Common myeloid progenitor, CD34-positive (primary cell): ENCODE measurements around the gene DARS1.

Source experiments
- CTCF ChIA-PET: fragments of 350-600 bp; sonication (Branson Sonifier 250); formaldehyde crosslinking; loops from one replicate; lab custom pipeline; 2021; ENCODE audit warnings: antibody characterized with exemption; lab: Charles Lee
- POLR2A ChIA-PET: fragments of 350-600 bp; sonication (Branson Sonifier 250); formaldehyde crosslinking; loops from one replicate; lab custom pipeline; 2021; ENCODE audit warnings: antibody characterized with exemption; lab: Charles Lee
- DNase-seq, 3 donors: peaks; one replicate each; pipeline versions ENCODE4 v3.0.0 to v3.0.0-alpha.2; 2013
- H3K27ac ChIP-seq, 2 experiments: 1 replicate in 1 of 2; 2 replicates in 1 of 2; pipeline ENCODE4 v1.7.0; 2013; ENCODE audit warnings: inconsistent platforms in 2 of 2, low read length in 2 of 2, mild to moderate bottlenecking in 2 of 2, low read depth in 1 of 2, moderate library complexity in 1 of 2; ENCODE audit not compliant: severe bottlenecking in 2 of 2, insufficient read depth in 1 of 2, poor library complexity in 1 of 2
- H3K27me3 ChIP-seq, 5 experiments: replicated peaks in 2 of 5; 1 replicate in 3 of 5; 2 replicates in 2 of 5; pipeline versions ENCODE4 v1.6.1 to v1.7.0; 2013; ENCODE audit warnings: low read length in 4 of 5, mild to moderate bottlenecking in 2 of 5, moderate library complexity in 2 of 5, inconsistent platforms in 1 of 5; ENCODE audit not compliant: insufficient read depth in 5 of 5, control insufficient read depth in 4 of 5
- H3K36me3 ChIP-seq, 4 experiments: 1 replicate in 2 of 4; 2 replicates in 2 of 4; pipeline versions ENCODE4 v1.6.1 to v1.7.0; 2013; ENCODE audit warnings: low read length in 3 of 4, control low read depth in 1 of 4, mild to moderate bottlenecking in 1 of 4; ENCODE audit not compliant: control insufficient read depth in 4 of 4, insufficient read depth in 4 of 4
- H3K4me1 ChIP-seq, 4 experiments: 1 replicate in 3 of 4; 2 replicates in 1 of 4; pipeline versions ENCODE4 v1.6.1 to v1.7.1; 2013; ENCODE audit warnings: low read length in 3 of 4, mild to moderate bottlenecking in 3 of 4, control low read depth in 1 of 4, inconsistent platforms in 1 of 4, moderate library complexity in 1 of 4; ENCODE audit not compliant: control insufficient read depth in 4 of 4, insufficient read depth in 4 of 4; ENCODE audit errors: control extremely low read depth in 1 of 4
- H3K4me3 ChIP-seq, 7 experiments: 1 replicate in 4 of 7; 2 replicates in 3 of 7; pipeline versions ENCODE4 v1.5.1 to v1.7.0; 2013; ENCODE audit warnings: mild to moderate bottlenecking in 7 of 7, low read length in 6 of 7, moderate library complexity in 6 of 7, inconsistent platforms in 2 of 7, low read depth in 2 of 7, control low read depth in 1 of 7; ENCODE audit not compliant: insufficient read depth in 4 of 7, control insufficient read depth in 1 of 7; ENCODE audit errors: extremely low read depth in 1 of 7
- H3K9me3 ChIP-seq, 5 experiments: 1 replicate in 4 of 5; 2 replicates in 1 of 5; pipeline versions ENCODE4 v1.6.1 to v1.7.1; 2013; ENCODE audit warnings: low read length in 4 of 5, mild to moderate bottlenecking in 2 of 5, inconsistent platforms in 1 of 5, low read depth in 1 of 5, moderate library complexity in 1 of 5; ENCODE audit not compliant: control insufficient read depth in 4 of 5, insufficient read depth in 2 of 5; ENCODE audit errors: control extremely low read depth in 1 of 5
- WGBS: methylation state at CpG from one replicate; pipeline ENCODE4 v1.1.5; 2013; ENCODE audit not compliant: insufficient coverage; 5-methylcytosine and 5-hydroxymethylcytosine counted together

DARS1 gene

DNA sequence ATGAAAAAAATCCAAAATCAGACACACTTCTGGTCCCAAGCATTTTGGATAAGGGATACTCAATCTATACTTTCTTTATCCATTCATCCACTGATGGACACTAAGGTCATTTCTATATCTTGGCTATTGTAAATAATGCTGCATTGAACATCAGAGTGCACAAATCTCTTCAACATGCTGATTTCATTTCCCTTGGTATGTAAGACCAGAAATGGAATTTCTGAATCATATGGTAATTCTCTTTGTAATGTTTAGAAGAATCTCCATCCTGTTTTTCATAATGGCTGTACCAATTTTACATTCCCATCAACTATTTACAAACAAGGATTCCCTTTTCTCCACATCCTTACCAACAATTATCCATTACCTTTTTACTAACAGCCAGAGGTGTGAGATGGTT is 75.5 kb downstream of the DARS1 start:
- Histone ChIP-seq H3K4me1 (no peaks in the 10 kb centered on the region), H3K27ac (no peak overlapping the region), H3K9me3 (no peaks in the 10 kb centered on the region), H3K36me3 (peaks cover 4 to 38% (median 21%) of the 10 kb centered on the region in 4 experiments), H3K27me3 (no peaks in the 10 kb centered on the region), H3K4me3 (no peak overlapping the region)
- CTCF ChIA-PET, result interaction anchor here (1.3 to 1.8 kb wide), 2 partner anchors 471 to 474 kb away, joined by 3 to 18 read pairs; no protein-coding TSS in a partner anchor
- POLR2A ChIA-PET, result no interaction called here
- DNase-seq, result no peak

DNA sequence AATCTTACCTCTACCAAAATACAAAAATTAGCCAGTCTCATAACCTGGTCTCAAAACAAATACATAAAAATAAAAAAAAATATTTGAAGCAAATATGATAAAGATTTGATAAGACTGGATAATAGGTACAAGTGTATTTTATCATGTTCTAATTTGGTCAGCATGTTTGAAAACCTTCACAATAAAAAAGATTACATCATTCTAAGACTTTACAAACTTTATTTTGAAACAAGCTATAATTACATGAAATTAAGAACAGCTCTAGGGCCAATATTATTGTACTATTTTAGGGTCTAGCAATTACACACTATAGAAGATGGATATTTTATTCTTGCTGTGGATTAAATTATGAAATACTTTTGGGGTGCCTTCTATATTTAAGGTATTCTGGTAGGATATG is 79.7 kb downstream of the DARS1 start:
- Histone ChIP-seq H3K9me3 (no peaks in the 10 kb centered on the region), H3K4me1 (peaks cover 0 to 3% (median 1%) of the 10 kb centered on the region in 4 experiments), H3K4me3 (no peak overlapping the region), H3K27ac (no peak overlapping the region), H3K36me3 (peaks cover 7 to 32% (median 17%) of the 10 kb centered on the region in 4 experiments), H3K27me3 (no peaks in the 10 kb centered on the region)
- ChIA-PET POLR2A (no interaction called here), CTCF (interaction anchor here (1.0 to 1.2 kb wide), 2 partner anchors 472 to 480 kb away, joined by 3 to 4 read pairs; no protein-coding TSS in a partner anchor)
- DNase-seq, result no peak

DNA sequence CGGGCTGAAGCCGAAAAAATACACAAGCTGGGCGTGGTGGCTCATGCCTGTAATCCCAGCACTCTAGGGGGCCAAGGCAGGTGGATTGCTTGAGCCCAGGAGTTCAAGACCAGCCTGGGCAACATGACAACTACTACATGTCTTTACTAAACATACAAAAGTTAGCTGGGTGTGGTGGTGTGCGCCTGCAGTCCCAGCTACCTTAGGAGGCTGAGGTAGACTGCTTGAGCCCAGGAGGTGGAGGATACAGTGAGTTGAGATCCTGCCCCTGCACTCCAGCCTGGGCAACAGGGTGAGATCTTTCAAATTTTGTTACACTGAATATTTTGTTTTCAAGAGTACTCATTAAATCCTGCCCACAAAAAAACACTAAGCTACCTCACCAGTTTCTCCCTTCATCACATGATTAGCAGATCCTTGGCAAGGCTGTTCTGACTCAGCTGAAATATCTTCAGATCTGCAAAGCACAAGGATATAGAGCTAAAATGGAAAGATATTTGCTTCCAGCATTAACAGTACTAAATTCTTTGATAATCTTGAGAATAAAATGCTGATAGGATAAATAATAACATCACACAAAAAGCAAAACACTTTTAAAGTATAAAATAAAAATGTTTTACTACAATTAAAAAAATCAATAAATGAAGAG is 81.0 kb downstream of the DARS1 start:
- peaks cover 0 to 3% (median 1%) of the 10 kb centered on the region in 4 experiments for H3K4me1 ChIP-seq
- H3K4me3 ChIP-seq, result no peak overlapping the region
- H3K27me3 ChIP-seq, result no peaks in the 10 kb centered on the region
- H3K36me3 ChIP-seq, result peaks cover 2 to 21% (median 11%) of the 10 kb centered on the region in 4 experiments
- peak in 2 of 3 donors; percentile 23 to 35 for DNase-seq
- H3K9me3 ChIP-seq, result no peaks in the 10 kb centered on the region
- POLR2A ChIA-PET, result no interaction called here
- 96% methylated on average over 3 of the region's 4 CpGs for WGBS
- CTCF ChIA-PET, result interaction anchor here (1.0 to 1.3 kb wide), 2 partner anchors 9 to 480 kb away, joined by 4 to 7 read pairs; no protein-coding TSS in a partner anchor
- no peak overlapping the region for H3K27ac ChIP-seq

DNA sequence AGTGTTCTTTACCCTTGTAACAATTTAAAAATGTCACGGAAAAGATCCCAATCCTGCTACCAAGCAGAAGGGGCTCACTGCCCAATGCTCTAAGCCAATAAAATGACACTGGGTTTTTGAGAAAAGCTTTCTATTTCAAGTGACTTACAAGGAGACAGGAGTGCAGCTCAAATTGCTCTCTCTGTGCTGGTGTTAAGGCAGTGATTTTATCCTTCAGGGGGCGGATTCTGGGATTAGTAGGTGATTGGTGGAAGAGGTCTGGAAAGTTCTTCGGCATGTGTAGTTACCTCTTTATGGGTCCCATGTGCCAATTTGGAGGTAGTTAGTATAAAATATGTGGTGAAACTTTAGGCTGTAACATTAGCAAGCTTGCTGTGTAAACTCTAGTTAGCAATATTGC is 81.8 kb downstream of the DARS1 start:
- DNase-seq, result no peak
- Histone ChIP-seq H3K4me3 (no peak overlapping the region), H3K9me3 (no peaks in the 10 kb centered on the region), H3K27ac (no peak overlapping the region), H3K36me3 (peaks cover 2 to 18% (median 10%) of the 10 kb centered on the region in 4 experiments), H3K27me3 (no peaks in the 10 kb centered on the region), H3K4me1 (peaks cover 0 to 3% (median 1%) of the 10 kb centered on the region in 4 experiments)
- ChIA-PET POLR2A (no interaction called here), CTCF (interaction anchor here (1.0 to 1.3 kb wide), 2 partner anchors 10 to 481 kb away, joined by 4 to 7 read pairs; no protein-coding TSS in a partner anchor)
- 100% methylated on average over 3 of the region's 3 CpGs for WGBS

DNA sequence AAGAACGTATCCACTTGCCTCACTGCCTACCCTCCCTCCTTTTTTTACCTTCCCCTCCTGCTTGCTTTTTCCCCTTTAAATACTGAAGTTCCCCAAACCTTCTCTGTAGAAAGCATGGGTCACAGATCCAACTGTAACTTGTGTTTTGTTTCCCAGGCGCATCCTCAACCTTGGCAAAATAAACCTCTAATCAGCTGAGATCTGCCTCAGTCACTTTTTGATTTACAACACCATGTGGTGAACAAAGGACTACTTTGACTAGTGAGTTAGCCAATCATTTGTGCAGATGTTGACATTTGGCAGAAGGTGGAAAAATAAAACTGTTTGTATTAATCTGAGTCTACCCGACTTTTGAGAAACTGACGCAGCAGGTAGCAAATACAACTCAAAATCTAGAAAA is 85.9 kb downstream of the DARS1 start:
- Histone ChIP-seq H3K9me3 (no peaks in the 10 kb centered on the region), H3K4me3 (no peak overlapping the region), H3K4me1 (peaks cover 0 to 2% (median under 1%) of the 10 kb centered on the region in 4 experiments), H3K27ac (no peak overlapping the region), H3K27me3 (no peaks in the 10 kb centered on the region), H3K36me3 (peaks cover 0 to 11% (median 5%) of the 10 kb centered on the region in 4 experiments)
- ChIA-PET POLR2A (no interaction called here), CTCF (no interaction called here)
- DNase-seq, result peak in 1 of 3 donors; percentile 30
- WGBS, result 83% methylated on average over 2 of the region's 4 CpGs

DNA sequence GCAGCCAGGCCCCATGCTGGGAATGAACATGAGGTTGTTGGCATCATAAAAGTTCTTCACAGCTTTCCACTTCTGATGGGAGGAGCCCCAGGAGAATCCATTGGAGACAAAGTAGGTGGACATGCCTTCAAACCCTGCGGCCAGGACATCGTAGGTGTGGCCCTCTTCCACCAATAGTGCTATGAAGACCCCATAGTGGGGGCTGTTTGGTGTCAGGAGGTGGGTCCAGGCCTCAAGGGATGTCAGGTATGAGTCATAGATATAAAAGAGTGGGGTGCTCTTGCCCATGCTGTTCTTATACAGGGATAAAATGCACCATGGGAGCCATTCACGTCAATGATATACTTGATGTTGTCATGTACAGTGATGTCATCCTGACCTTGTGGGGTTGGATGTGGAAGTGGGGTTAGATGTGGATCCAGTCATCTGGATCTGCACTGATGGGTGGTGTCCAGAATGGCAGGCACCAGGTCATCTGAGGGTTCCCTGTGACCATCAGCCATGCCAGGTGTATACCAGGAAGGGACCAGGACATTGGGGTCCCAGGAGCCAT is 87.1 kb downstream of the DARS1 start:
- H3K27ac ChIP-seq, result no peak overlapping the region
- no peak overlapping the region for H3K4me3 ChIP-seq
- H3K36me3 ChIP-seq, result peaks cover 0 to 9% (median 4%) of the 10 kb centered on the region in 4 experiments
- no peaks in the 10 kb centered on the region for H3K27me3 ChIP-seq
- DNase-seq, result no peak
- WGBS, result 94% methylated on average over 2 of the region's 3 CpGs
- H3K4me1 ChIP-seq, result peaks cover 0 to 1% (median 0%) of the 10 kb centered on the region in 4 experiments
- no peaks in the 10 kb centered on the region for H3K9me3 ChIP-seq
- ChIA-PET CTCF (interaction anchor here (1.2 kb wide), 1 partner anchor 17 kb away, joined by 4 read pairs; no protein-coding TSS in a partner anchor), POLR2A (no interaction called here)

DNA sequence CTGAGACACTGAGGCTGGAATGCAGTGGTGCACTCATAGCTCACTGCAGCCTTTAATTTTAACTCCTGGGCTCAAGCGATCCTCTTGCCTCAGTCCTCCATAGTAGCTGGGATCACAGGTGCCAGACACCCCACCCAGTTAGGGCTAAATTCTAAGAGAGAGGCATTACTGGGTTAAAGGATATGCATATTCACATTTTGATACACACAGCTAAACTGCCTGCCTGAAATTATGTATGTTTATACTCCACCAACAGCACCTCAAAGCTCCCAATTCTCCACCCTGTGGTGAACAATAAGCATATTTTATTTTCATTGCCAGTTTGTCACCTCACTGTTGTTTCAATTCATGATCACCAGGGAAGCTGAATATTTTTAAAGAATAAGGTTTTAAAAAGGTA is 90.5 kb downstream of the DARS1 start:
- ChIA-PET POLR2A (interaction anchor here (0.6 kb wide), 1 partner anchor 518 kb away, joined by 3 read pairs; no protein-coding TSS in a partner anchor), CTCF (interaction anchor here (0.5 to 2.1 kb wide), 2 partner anchors 9 to 249 kb away, joined by 3 to 5 read pairs; no protein-coding TSS in a partner anchor)
- Histone ChIP-seq H3K27me3 (no peaks in the 10 kb centered on the region), H3K27ac (no peak overlapping the region), H3K36me3 (peaks cover 0 to 5% (median 2%) of the 10 kb centered on the region in 4 experiments), H3K4me1 (peaks cover 6 to 28% (median 8%) of the 10 kb centered on the region in 4 experiments), H3K9me3 (no peaks in the 10 kb centered on the region), H3K4me3 (no peak overlapping the region)
- DNase-seq, result no peak
- no CpG with 5 or more reads among the region's 1 CpG for WGBS
